Thoracic aorta (tissue), 2 donors: ENCODE measurements around the gene GJB6. TPM values are rescaled to one million over a fixed set of nuclear protein-coding genes. Genes with fewer than 3 reads are reported as not detected.

Experiments used
- ATAC-seq: fragments of 150-250 bp; one replicate; pipeline ENCODE4 v1.8.0; 2017; ENCODE audit warnings: low read depth; ENCODE audit not compliant: insufficient number of reproducible peaks, low FRiP score
- DNase-seq: peaks from one replicate; pipeline ENCODE4 v3.0.0-alpha.2; 2020; ENCODE audit warnings: low spot score
- H3K27ac ChIP-seq, 2 donors: fragments of 200-600 bp; sonication (generic); 1 replicate in 1 of 2; 2 replicates in 1 of 2; pipeline ENCODE4 v1.5.1; 2016; ENCODE audit warnings: mild to moderate bottlenecking in 2 of 2, moderate library complexity in 2 of 2
- H3K27me3 ChIP-seq: fragments of 200-600 bp; sonication (generic); replicated peaks from 2 replicates; pipeline ENCODE4 v1.6.0; 2016; ENCODE audit warnings: mild to moderate bottlenecking; ENCODE audit not compliant: insufficient read depth
- H3K36me3 ChIP-seq: fragments of 200-600 bp; sonication (generic); one replicate; pipeline ENCODE4 v1.5.1; 2016
- H3K4me1 ChIP-seq, 2 donors: fragments of 200-600 bp; sonication (generic); 1 replicate in 1 of 2; 2 replicates in 1 of 2; pipeline versions ENCODE4 v1.5.1 to v1.6.0; 2016; ENCODE audit warnings: low read depth in 2 of 2, mild to moderate bottlenecking in 1 of 2; ENCODE audit not compliant: control insufficient read depth in 1 of 2
- H3K4me3 ChIP-seq: fragments of 200-600 bp; sonication (generic); 2 replicates; pipeline ENCODE4 v1.5.1; 2016; ENCODE audit warnings: mild to moderate bottlenecking
- H3K9me3 ChIP-seq: fragments of 200-600 bp; sonication (generic); 2 replicates; pipeline ENCODE4 v1.5.1; 2016
- CTCF ChIP-seq: fragments of 200-600 bp; sonication (generic); IDR thresholded peaks from one replicate; pipeline ENCODE4 v1.5.1; 2019; ENCODE audit warnings: antibody characterized with exemption
- total RNA-seq, 2 donors: library from RNA; depleted of rRNA; stranded (reverse); fragments of >200 nt; gene quantifications; one replicate each; pipeline versions ENCODE4 v1.1.0 to v1.2.3, GENCODE V29; 2016

Gene GJB6
- total RNA-seq, 2 donors from 2014 or later, result not detected

DNA sequence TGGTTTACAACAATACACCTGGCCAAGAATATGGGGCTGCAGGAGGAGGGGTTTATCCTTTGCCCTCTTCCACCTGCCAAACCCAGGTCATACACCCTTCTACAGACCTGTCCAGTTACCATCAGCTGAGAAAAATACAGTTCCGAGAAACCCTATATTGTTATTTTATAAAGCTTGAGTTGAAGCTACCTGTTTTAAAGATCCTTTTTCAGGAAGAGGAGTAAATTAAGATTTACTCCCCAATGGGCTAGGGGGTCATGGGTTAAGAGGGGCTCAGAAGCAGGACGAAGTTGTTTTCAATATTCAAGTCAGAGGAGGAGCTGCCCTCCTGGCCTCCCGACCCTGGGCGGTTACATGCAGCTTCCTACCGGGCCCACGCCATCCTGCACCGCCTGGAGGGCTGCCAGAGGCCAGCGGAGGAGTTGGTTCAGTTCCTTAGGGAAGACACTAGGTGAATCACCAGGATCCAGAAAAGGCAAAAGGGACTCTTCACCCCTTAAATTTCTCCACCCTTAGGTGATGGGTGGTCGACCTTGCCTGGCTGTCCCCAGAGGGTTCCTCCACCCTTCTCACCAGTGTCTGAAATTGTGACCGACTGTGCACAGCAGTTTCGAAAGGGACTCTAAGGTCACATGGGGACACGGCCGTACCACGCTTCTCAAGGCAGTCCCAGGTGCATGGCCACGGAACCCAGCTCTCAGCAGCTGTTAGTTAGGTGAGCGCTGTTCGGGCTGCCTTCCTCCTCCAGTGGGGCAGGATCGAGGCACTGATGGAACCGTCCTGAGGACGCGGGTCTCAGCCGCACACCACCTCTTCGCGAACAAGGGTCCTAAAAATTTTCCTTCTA lies 40.6 kb downstream of the GJB6 start:
- Histone ChIP-seq H3K27ac (no peak overlapping the region), H3K9me3 (no peaks in the 10 kb centered on the region), H3K27me3 (peaks cover 17% of the 10 kb centered on the region), H3K4me1 (peaks cover 23 to 25% of the 10 kb centered on the region in 2 donors), H3K36me3 (no peaks in the 10 kb centered on the region), H3K4me3 (peak overlapping the region; percentile 75)
- ATAC-seq (no peak), DNase-seq (no peak)
- TF ChIP-seq CTCF, result no peak

- Histone ChIP-seq H3K9me3 (no peaks in the 10 kb centered on the region), H3K4me3 (no peak overlapping the region), H3K27ac (no peak overlapping the region), H3K36me3 (no peaks in the 10 kb centered on the region), H3K4me1 (peaks cover 23 to 25% of the 10 kb centered on the region in 2 donors), H3K27me3 (peaks cover 17% of the 10 kb centered on the region)
- DNase-seq (no peak), ATAC-seq (no peak)
- TF ChIP-seq CTCF, result no peak
Measured at GRCh38 chr13:20190481-20191310, 41.4 kb downstream of the GJB6 start.

- H3K9me3 ChIP-seq, result no peaks in the 10 kb centered on the region
- H3K4me3 ChIP-seq, result no peak overlapping the region
- DNase-seq, result no peak
- H3K4me1 ChIP-seq, result peaks cover 23 to 25% of the 10 kb centered on the region in 2 donors
- no peak for TF ChIP-seq CTCF
- peaks cover 17% of the 10 kb centered on the region for H3K27me3 ChIP-seq
- no peaks in the 10 kb centered on the region for H3K36me3 ChIP-seq
- H3K27ac ChIP-seq, result no peak overlapping the region
- no peak for ATAC-seq
Measured at GRCh38 chr13:20190076-20190475, 42.0 kb downstream of the GJB6 start.

GRCh38 chr13:20188667-20189553 lies 43.2 kb downstream of the GJB6 start:
- TF ChIP-seq CTCF, result no peak

More at GRCh38 chr13:20188667-20189553, 43.2 kb downstream of the GJB6 start:
- no peak for DNase-seq
- Histone ChIP-seq H3K27me3 (peaks cover 10% of the 10 kb centered on the region), H3K36me3 (no peaks in the 10 kb centered on the region), H3K4me3 (no peak overlapping the region), H3K27ac (no peak overlapping the region), H3K9me3 (no peaks in the 10 kb centered on the region), H3K4me1 (peaks cover 19 to 22% of the 10 kb centered on the region in 2 donors)
- ATAC-seq, result no peak
